Measurements from ENCODE around the gene TUBG2.
A peak's percentile ranks its signal among the peaks of the same experiment; 100 is the strongest.

TUBG2 gene

DNA sequence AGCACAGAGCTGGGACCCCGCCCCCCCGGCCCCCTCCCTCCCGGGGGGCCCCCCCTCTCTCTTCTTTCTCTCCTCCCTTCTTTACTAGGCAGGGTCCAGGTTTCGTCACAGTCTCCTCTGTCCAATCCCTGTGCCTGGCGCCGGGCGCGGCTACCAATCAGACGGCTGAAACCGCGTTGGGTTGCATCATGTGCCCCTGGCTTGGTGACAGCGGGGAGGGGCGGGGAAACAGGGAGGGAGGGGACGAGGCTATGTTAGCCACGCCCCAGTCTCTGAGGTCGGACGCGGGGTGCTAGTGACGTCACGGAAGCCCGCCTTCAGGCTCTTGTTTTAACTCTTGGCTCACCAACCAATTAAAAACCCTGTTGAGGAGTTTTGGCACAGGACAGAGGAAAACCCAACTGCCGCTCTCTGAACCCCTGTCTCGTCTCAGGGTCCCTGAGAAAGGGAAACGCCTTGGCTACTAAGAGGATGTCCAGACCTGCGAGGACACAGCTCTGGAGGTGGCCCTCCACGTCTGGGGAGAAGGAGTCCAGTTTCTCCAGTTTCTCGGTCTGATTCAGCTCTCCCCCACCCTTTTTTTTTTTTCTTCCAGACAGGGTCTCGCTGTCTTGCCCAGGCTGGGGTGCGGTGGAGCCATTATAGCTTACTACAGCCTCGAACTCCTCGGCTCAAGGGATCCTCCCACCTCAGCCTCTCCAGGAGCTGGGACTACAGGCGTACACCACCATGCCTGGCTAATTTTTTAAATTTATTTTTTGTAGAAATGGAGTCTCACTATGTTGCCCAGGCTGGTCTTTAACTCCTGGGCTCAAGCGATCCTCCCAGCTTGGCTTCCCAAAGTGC lies 18.2 kb downstream of the TUBG2 start:
- DNase-seq (ENCODE audit: low read depth): peak; percentile 97

GRCh38 chr17:42677921-42678781 lies 19.1 kb downstream of the TUBG2 start:
- no peak for DNase-seq (ENCODE audit: low read depth)

DNA sequence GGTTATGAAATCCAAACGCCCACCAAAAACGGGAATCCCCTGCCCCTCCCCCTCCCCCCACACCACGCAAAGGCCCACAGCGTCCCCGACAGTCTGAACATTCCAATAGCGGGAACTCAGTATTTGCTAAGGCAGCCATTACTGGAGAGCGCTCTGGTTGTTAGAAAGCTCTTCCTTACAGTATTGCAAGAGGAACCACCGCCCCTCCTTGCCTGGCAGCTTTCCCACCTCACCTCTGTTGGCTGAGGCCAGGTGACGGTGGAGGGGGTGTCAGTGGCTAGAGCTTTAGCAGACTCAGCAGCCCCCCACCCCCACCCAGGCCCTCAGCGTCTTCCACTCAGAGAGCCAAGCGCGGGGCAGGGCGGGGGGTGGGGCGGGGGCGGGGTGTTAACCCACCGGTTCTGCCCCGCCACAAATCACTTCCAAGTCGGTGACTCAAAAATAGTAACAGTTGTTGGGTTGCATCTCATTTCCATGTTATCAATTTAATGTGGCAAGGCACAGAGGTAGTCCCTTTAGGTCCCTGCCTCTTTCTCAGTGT lies 19.9 kb downstream of the TUBG2 start:
- no peak for DNase-seq (ENCODE audit: low read depth)

- DNase-seq (ENCODE audit: low read depth): no peak
Measured at GRCh38 chr17:42679492-42680330, 20.6 kb downstream of the TUBG2 start.

- DNase-seq (ENCODE audit: low read depth): no peak
Measured at GRCh38 chr17:42680331-42680808, 21.3 kb downstream of the TUBG2 start.

GRCh38 chr17:42681976-42682721 lies 23.1 kb downstream of the TUBG2 start, which contains the start of gene CNTNAP1:
TSS of gene CNTNAP1 (plus strand) at chr17:42682531. CDS start at chr17:42682830, 299 bp downstream.
- DNase-seq (ENCODE audit: low read depth): no peak

- DNase-seq (ENCODE audit: low read depth): no peak
Measured at GRCh38 chr17:42682722-42683403, 23.8 kb downstream of the TUBG2 start.

GRCh38 chr17:42683407-42684034 lies 24.4 kb downstream of the TUBG2 start:
- DNase-seq (ENCODE audit: low read depth): no peak

DNA sequence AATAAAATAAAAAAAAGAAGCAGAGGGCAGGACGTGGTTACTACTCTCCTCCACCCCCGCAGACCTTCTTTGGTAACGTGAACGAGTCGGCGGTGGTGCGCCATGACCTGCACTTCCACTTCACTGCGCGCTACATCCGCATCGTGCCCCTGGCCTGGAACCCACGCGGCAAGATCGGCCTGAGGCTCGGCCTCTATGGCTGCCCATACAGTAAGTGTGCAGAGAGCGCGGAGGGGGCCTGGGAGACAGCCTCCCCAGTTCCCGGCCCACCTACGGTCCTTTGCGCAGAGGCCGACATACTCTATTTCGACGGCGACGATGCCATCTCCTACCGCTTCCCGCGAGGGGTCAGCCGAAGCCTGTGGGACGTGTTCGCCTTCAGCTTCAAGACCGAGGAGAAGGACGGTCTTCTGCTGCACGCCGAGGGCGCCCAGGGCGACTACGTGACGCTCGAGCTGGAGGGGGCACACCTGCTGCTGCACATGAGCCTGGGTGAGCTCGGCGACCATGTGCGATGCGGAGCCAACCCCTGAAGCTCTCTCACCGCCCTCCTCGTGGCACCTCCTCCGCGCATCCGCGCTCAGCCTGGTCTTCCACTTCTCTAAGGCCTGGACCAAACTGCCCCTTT lies 26.0 kb downstream of the TUBG2 start:
- no peak for DNase-seq (ENCODE audit: low read depth)

GRCh38 chr17:42685831-42686230 lies 26.7 kb downstream of the TUBG2 start:
- DNase-seq (ENCODE audit: low read depth): no peak

DNA sequence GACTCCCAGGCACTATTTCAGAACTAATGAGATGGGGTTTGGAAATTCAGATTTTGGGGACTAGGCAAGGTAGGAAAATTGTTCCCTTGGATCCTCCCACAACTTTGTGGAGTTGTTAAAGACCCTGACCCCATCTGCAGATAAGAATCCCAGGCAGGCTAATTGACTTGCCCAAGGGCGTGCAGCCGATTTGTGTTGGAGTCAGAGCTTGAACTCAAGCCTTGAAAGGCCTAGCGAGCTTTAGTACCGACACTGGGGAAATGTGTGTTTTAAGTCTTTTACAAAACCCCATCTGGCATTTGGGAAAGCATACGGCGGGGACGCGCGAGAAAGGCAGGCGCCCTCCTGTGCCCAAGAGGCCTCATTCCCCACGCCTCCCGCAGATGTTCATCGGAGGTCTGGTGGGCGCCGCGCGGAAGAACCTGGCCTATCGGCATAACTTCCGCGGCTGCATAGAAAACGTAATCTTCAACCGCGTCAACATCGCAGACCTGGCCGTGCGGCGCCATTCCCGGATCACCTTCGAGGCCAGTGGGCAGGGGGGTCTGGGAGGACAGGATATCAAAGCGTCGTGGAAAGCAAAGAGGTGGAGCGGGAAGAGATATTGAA lies 27.5 kb downstream of the TUBG2 start:
- no peak for DNase-seq (ENCODE audit: low read depth)

GRCh38 chr17:42687707-42688320 lies 28.7 kb downstream of the TUBG2 start:
- DNase-seq (ENCODE audit: low read depth): no peak

DNA sequence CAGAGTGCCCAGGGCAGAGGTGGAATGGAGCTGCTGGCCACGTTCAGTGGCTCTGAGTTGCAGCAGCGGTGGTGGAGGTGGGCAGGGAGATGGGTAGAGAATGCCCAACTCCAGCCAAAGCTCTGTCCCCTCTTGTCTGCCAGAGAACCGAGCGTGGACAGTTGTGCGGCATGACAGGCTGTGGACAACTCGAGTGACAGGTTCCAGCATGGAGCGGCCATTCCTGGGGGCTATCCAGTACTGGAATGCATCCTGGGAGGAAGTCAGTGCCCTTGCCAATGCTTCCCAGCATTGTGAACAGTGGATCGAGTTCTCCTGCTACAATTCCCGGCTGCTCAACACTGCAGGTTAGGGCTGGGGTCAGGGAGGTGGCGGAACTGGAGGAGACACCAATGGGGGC lies 31.5 kb downstream of the TUBG2 start:
- no peak for DNase-seq (ENCODE audit: low read depth)

DNA sequence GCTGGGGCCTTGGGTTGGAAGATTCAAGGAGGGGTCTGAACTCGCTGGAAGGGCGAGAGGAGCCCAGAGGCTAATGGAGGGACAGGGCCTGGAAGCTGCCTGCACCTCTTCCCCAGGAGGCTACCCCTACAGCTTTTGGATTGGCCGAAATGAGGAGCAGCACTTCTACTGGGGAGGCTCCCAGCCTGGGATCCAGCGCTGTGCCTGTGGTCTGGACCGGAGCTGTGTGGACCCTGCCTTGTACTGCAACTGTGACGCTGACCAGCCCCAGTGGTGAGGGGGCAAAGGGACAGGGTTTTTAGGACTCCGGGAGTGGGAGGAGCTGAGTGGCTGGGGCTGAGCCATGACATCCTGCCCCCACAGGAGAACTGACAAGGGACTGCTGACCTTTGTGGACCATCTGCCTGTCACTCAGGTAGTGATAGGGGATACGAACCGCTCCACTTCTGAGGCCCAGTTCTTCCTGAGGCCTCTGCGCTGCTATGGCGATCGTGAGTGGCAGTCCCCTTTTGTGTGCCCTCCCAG lies 32.0 kb downstream of the TUBG2 start:
- DNase-seq (ENCODE audit: low read depth): no peak

DNA sequence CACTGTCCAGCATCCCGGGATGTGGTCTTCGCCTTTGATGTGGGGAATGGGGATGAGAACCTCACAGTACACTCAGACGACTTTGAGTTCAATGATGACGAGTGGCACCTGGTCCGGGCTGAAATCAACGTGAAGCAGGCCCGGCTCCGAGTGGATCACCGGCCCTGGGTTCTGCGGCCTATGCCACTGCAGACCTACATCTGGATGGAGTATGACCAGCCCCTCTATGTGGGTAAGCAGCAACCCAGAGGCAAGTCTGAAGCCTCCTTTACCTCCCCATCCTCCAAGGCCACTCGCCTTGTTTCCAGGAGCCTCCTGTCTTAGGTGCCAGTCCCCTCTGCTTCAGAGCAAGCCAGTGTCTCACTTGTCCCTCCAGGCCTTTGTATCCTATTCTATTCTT lies 33.4 kb downstream of the TUBG2 start:
- no peak for DNase-seq (ENCODE audit: low read depth)

- no peak for DNase-seq (ENCODE audit: low read depth)
Measured at GRCh38 chr17:42694524-42694923, 35.4 kb downstream of the TUBG2 start.

DNA sequence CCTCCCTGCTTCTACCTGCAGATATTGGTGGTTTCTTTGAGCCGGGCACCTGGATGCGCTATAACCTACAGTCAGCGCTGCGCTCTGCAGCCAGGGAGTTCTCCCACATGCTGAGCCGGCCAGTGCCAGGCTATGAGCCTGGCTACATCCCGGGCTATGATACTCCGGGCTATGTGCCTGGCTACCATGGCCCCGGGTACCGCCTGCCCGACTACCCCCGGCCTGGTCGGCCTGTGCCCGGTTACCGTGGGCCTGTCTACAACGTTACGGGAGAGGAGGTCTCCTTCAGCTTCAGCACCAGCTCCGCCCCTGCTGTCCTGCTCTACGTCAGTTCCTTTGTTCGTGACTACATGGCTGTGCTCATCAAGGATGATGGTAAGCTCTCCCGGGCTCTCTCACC lies 36.4 kb downstream of the TUBG2 start:
- DNase-seq (ENCODE audit: low read depth): no peak

DNA sequence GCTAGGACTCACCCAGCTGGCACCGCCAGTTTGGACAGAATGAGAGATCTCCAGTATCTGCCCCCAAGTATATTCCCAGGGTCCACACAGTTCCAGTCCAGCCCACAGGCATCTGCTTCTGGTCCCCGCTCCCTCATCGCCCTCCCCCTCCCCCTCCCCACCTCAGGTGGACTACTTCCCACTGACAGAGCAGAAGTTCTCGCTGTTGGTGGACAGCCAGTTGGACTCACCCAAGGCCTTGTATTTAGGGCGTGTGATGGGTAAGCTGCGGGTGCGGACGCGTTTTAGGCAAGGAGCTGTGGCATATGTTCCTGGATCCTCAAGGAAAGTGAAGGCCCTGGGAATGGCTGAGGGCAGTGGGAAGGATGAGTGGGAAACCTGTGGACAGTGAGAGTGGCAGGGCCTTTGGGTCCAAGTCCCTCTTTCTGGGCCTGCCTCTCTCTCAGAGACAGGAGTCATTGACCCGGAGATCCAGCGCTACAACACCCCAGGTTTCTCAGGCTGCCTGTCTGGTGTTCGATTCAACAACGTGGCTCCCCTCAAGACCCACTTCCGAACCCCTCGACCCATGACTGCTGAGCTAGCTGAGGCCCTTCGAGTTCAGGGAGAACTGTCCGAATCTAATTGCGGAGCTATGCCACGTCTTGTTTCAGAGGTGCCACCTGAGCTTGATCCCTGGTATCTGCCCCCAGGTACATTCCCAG lies 38.2 kb downstream of the TUBG2 start:
- no peak for DNase-seq (ENCODE audit: low read depth)

All from HS-5 (cell line).